ENCODE data around the gene PPP2R3A.

DNA sequence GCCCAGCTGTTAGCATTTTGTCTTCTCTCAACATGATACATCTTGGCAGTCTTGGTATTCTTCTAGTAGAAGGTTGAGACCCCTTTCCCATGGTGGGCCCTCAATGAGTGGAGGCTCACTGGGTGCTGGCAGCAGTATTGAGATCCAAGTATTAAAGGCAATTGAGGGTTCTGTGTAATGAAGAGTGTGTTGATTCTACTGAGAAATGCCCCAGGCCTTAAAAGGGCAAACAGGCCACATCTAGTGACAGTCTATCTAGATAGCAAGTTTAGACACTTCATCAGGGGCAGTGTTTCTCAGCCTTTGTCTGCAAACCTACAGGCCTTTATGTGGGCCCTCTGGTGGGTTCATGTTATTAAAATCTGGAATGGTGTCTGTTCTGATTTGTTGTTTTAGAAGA lies 9.5 kb downstream of the PPP2R3A start:
- TF ChIP-seq, protein P1, sequence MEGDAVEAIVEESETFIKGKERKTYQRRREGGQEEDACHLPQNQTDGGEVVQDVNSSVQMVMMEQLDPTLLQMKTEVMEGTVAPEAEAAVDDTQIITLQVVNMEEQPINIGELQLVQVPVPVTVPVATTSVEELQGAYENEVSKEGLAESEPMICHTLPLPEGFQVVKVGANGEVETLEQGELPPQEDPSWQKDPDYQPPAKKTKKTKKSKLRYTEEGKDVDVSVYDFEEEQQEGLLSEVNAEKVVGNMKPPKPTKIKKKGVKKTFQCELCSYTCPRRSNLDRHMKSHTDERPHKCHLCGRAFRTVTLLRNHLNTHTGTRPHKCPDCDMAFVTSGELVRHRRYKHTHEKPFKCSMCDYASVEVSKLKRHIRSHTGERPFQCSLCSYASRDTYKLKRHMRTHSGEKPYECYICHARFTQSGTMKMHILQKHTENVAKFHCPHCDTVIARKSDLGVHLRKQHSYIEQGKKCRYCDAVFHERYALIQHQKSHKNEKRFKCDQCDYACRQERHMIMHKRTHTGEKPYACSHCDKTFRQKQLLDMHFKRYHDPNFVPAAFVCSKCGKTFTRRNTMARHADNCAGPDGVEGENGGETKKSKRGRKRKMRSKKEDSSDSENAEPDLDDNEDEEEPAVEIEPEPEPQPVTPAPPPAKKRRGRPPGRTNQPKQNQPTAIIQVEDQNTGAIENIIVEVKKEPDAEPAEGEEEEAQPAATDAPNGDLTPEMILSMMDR (conservative IDR thresholded peaks at IDR 0.05): no peak
- no peak for TF ChIP-seq ZFX (IDR thresholded peaks at IDR 0.05)

Data from C4-2B (cell line).